A549 (cell line): ENCODE results near the gene CD82. TPM values are rescaled to one million over a fixed set of nuclear protein-coding genes. Genes with fewer than 3 reads are reported as not detected.

Experiments used
- ATAC-seq, 2 experiments: fragments of 200-7000 bp in 1 of 2; fragments of >200 bp in 1 of 2; cut with Nextera tagmentation in 1 of 2; cut with Tn5 transposase in 1 of 2; 3 replicates each; pipeline versions ENCODE4 v1.8.0 to v1.9.1; 2018 to 2020; ENCODE audit warnings: mild to moderate bottlenecking in 1 of 2, moderate library complexity in 1 of 2
- CTCF ChIA-PET: fragments of 300-600 bp; sonication (Branson Sonifier 250); formaldehyde crosslinking; extraction: SDS; loops from one replicate; lab custom pipeline; 2021; ENCODE audit warnings: antibody characterized with exemption, inconsistent platforms; lab: Yijun Ruan, JAX
- POLR2A ChIA-PET: fragments of 350-600 bp; formaldehyde crosslinking; extraction: SDS; loops from one replicate; lab custom pipeline; 2021; ENCODE audit warnings: antibody characterized with exemption, inconsistent platforms; lab: Yijun Ruan, JAX
- DNase-seq, 2 experiments: peaks; one replicate each; pipeline versions ENCODE4 v3.0.0 to v3.0.0-alpha.2; 2011 to 2016; ENCODE audit warnings: low read depth in 1 of 2, low spot score in 1 of 2
- FAIRE-seq: peaks from 2 replicates; lab custom pipeline; 2011; peaks lifted over from hg19 to GRCh38; lab: Jason Lieb, UNC
- H3K27ac ChIP-seq, 2 experiments: fragments of >200 bp; sonication (Bioruptor Twin); formaldehyde crosslinking; 3 replicates each; pipeline ENCODE4 v1.5.1; 2016 to 2017
- H3K4me1 ChIP-seq: fragments of >200 bp; sonication (Bioruptor Twin); formaldehyde crosslinking; 3 replicates; pipeline ENCODE4 v1.6.1; 2016
- H3K4me2 ChIP-seq: fragments of >200 bp; sonication (Bioruptor Twin); formaldehyde crosslinking; 3 replicates; pipeline ENCODE4 v1.6.1; 2016
- H3K4me3 ChIP-seq: fragments of >200 bp; sonication (Bioruptor Twin); formaldehyde crosslinking; 3 replicates; pipeline ENCODE4 v1.5.1; 2016
- H3K9me3 ChIP-seq: fragments of >200 bp; sonication (Bioruptor Twin); formaldehyde crosslinking; 3 replicates; pipeline ENCODE4 v1.6.1; 2016
- ATOH8 ChIP-seq: fragments of 250-450 bp; sonication (Bioruptor Pico); IDR thresholded peaks from 2 replicates; pipeline ENCODE4 v1.5.0; 2020; ENCODE audit warnings: low read depth, mild to moderate bottlenecking, moderate library complexity
- CBX8 ChIP-seq: fragments of 200-600 bp; sonication (generic); IDR thresholded peaks from 2 replicates; pipeline ENCODE4 v1.6.1; 2016
- CHD2 ChIP-seq: fragments of 150-350 bp; IDR thresholded peaks from 2 replicates; pipeline ENCODE4 v1.6.1; 2014; ENCODE audit warnings: low read length; ENCODE audit not compliant: partially characterized antibody
- CHD4 ChIP-seq: fragments of 200-600 bp; sonication (generic); IDR thresholded peaks from 2 replicates; pipeline ENCODE4 v1.6.1; 2016; ENCODE audit warnings: antibody characterized with exemption, mild to moderate bottlenecking, borderline replicate concordance
- CTCF ChIP-seq: fragments of >200 bp; sonication (Bioruptor Twin); formaldehyde crosslinking; IDR thresholded peaks from 3 replicates; pipeline ENCODE4 v1.5.1; 2016
- E2F6 ChIP-seq: IDR thresholded peaks from 2 replicates; pipeline ENCODE4 v1.6.1; 2012; ENCODE audit warnings: low read depth, borderline replicate concordance
- ELK1 ChIP-seq: fragments of 150-350 bp; IDR thresholded peaks from 2 replicates; pipeline ENCODE4 v1.6.1; 2014; ENCODE audit warnings: low read depth, mild to moderate bottlenecking, low read length
- EP300 ChIP-seq, 2 experiments: fragments of >200 bp; sonication (Bioruptor Twin); formaldehyde crosslinking; IDR thresholded peaks; 2 replicates in 1 of 2; 3 replicates in 1 of 2; pipeline ENCODE4 v1.6.1; 2016 to 2017
- ESRRA ChIP-seq: fragments of 150-350 bp; IDR thresholded peaks from 2 replicates; pipeline ENCODE4 v1.6.1; 2014; ENCODE audit warnings: mild to moderate bottlenecking, low read length, borderline replicate concordance
- FOSB ChIP-seq: fragments of 250-450 bp; sonication (Bioruptor Pico); IDR thresholded peaks from 2 replicates; pipeline ENCODE4 v1.5.0; 2020; ENCODE audit warnings: mild to moderate bottlenecking, moderate library complexity
- FOSL2 ChIP-seq, 2 experiments: fragments of 450-650 bp in 1 of 2; fragments of >200 bp in 1 of 2; sonication (Bioruptor Twin) in 1 of 2; formaldehyde crosslinking; IDR thresholded peaks; 2 replicates each; pipeline versions ENCODE4 v1.5.0 to v1.6.1; 2016 to 2020; ENCODE audit warnings: mild to moderate bottlenecking in 1 of 2, moderate library complexity in 1 of 2
- FOXS1 ChIP-seq: fragments of 250-450 bp; sonication (Bioruptor Pico); IDR thresholded peaks from 2 replicates; pipeline ENCODE4 v1.5.0; 2020; ENCODE audit warnings: mild to moderate bottlenecking, moderate library complexity
- HOXA7 ChIP-seq: fragments of 250-450 bp; sonication (Bioruptor Pico); IDR thresholded peaks from 2 replicates; pipeline ENCODE4 v1.5.0; 2020; ENCODE audit warnings: mild to moderate bottlenecking, moderate library complexity
- HOXB5 ChIP-seq: fragments of 250-450 bp; sonication (Bioruptor Pico); IDR thresholded peaks from 2 replicates; pipeline ENCODE4 v1.5.0; 2020; ENCODE audit warnings: mild to moderate bottlenecking, moderate library complexity
- JUN ChIP-seq, 2 experiments: fragments of >200 bp; sonication (Bioruptor Twin); formaldehyde crosslinking; IDR thresholded peaks; 2 replicates in 1 of 2; 3 replicates in 1 of 2; pipeline ENCODE4 v1.6.1; 2016 to 2017
- KDM5A ChIP-seq: fragments of 200-600 bp; sonication (generic); IDR thresholded peaks from 2 replicates; pipeline ENCODE4 v1.6.1; 2016; ENCODE audit warnings: antibody characterized with exemption, mild to moderate bottlenecking
- MAFK ChIP-seq: fragments of 450-650 bp; IDR thresholded peaks from 2 replicates; pipeline ENCODE4 v1.6.1; 2014; ENCODE audit not compliant: partially characterized antibody
- MAX ChIP-seq: IDR thresholded peaks from 2 replicates; pipeline ENCODE4 v1.6.1; 2012
- POLR2AphosphoS2 ChIP-seq: conservative IDR thresholded peaks from 2 replicates; pipeline ENCODE4 v1.6.1; 2012; ENCODE audit warnings: low read length, improper control_type of control experiment, inconsistent platforms
- RAD21 ChIP-seq, 2 experiments: fragments of >200 bp in 1 of 2; sonication (Bioruptor Twin) in 1 of 2; formaldehyde crosslinking in 1 of 2; IDR thresholded peaks in 1 of 2; conservative IDR thresholded peaks in 1 of 2; 2 replicates in 1 of 2; 3 replicates in 1 of 2; pipeline ENCODE4 v1.6.1; 2012 to 2018; ENCODE audit warnings: inconsistent platforms in 1 of 2
- RARB ChIP-seq: fragments of 250-450 bp; sonication (Bioruptor Pico); IDR thresholded peaks from 2 replicates; pipeline ENCODE4 v1.8.0; 2021; ENCODE audit warnings: mild to moderate bottlenecking, moderate library complexity
- SMC3 ChIP-seq: fragments of >200 bp; sonication (Bioruptor Twin); formaldehyde crosslinking; IDR thresholded peaks from 3 replicates; pipeline ENCODE4 v1.6.1; 2018; ENCODE audit warnings: inconsistent platforms
- TFCP2L1 ChIP-seq: fragments of 250-450 bp; sonication (Bioruptor Pico); IDR thresholded peaks from 2 replicates; pipeline ENCODE4 v1.5.0; 2021; ENCODE audit warnings: mild to moderate bottlenecking
- USF2 ChIP-seq: fragments of 450-650 bp; IDR thresholded peaks from 2 replicates; pipeline ENCODE4 v1.6.1; 2014; ENCODE audit warnings: antibody characterized with exemption
- ZC3H11A ChIP-seq: fragments of 450-650 bp; IDR thresholded peaks from 2 replicates; pipeline ENCODE4 v1.6.1; 2014; ENCODE audit warnings: antibody characterized with exemption, mild to moderate bottlenecking
- WGBS: methylation state at CpG from one replicate; pipeline ENCODE4 v1.1.6; 2017; ENCODE audit errors: missing lambda C conversion rate; 5-methylcytosine and 5-hydroxymethylcytosine counted together
- polyA plus RNA-seq, 4 experiments: library from polyadenylated mRNA; depleted of rRNA in 3 of 4; stranded (reverse); fragments of >200 nt; fragmentation: RNase III in 1 of 4; extraction: RNeasy Plus Mini Kit Qiagen cat#74134 plus additional on column Dnase treatment in 1 of 4; gene quantifications; 2 replicates in 3 of 4; 3 replicates in 1 of 4; pipeline ENCODE4 v1.2.3, GENCODE V29; 2011 to 2017

CD82 gene
- polyA plus RNA-seq, 2 of the 4 experiments (the other 2 are of a cell fraction): 2.8 to 3.2 TPM

GRCh38 chr11:44611088-44611487 lies 45.6 kb downstream of the CD82 start:
- 73% methylated on average over 6 of the region's 6 CpGs for WGBS
- no peaks in the 10 kb centered on the region for H3K9me3 ChIP-seq
- FAIRE-seq (no peak), DNase-seq (no peak), ATAC-seq (peak; percentile 51 to 55; a peak in 4 of 6 replicates)
- H3K27ac ChIP-seq: no peak overlapping the region
- H3K4me2 ChIP-seq: no peak overlapping the region
- H3K4me1 ChIP-seq: peaks cover 12% of the 10 kb centered on the region; the same call in 2 of the 3 replicates
- no peak overlapping the region for H3K4me3 ChIP-seq
- CTCF ChIA-PET: interaction anchor here (0.9 to 25.3 kb wide), 10 partner anchors 9 to 501 kb away, joined by 3 to 865 read pairs (median 5); partner anchors contain the start of gene CD82
- POLR2A ChIA-PET: interaction anchor here (0.6 to 1.5 kb wide), 2 partner anchors 46 to 52 kb away, joined by 3 to 8 read pairs; partner anchors contain the start of gene CD82
- TF ChIP-seq CHD4: no peak
- TF ChIP-seq FOSL2 (IDR thresholded peaks at IDR 0.05): no peak
- TF ChIP-seq FOSL2 (CRISPR knock-in tag; IDR thresholded peaks at IDR 0.05): no peak
- TF ChIP-seq RAD21 (conservative IDR thresholded peaks at IDR 0.05 in 1 of 2, IDR thresholded peaks at IDR 0.05 in 1 of 2): no peak
- no peak for TF ChIP-seq HOXB5 (CRISPR knock-in tag)
- TF ChIP-seq FOXS1 (CRISPR knock-in tag): no peak
- TF ChIP-seq CTCF: no peak
- TF ChIP-seq CHD2: no peak
- TF ChIP-seq MAFK: no peak
- no peak for TF ChIP-seq FOSB (CRISPR knock-in tag)
- no peak for TF ChIP-seq E2F6
- TF ChIP-seq RARB: no peak
- no peak for TF ChIP-seq EP300 (IDR thresholded peaks at IDR 0.05)
- no peak for TF ChIP-seq ZC3H11A
- TF ChIP-seq ESRRA: no peak
- TF ChIP-seq ATOH8 (CRISPR knock-in tag): no peak
- no peak for TF ChIP-seq CBX8
- no peak for TF ChIP-seq ELK1
- TF ChIP-seq JUN (IDR thresholded peaks at IDR 0.05): no peak

- FAIRE-seq (no peak), ATAC-seq (no peak), DNase-seq (no peak)
- Histone ChIP-seq H3K27ac (no peak overlapping the region), H3K4me2 (no peak overlapping the region), H3K4me1 (peaks cover 12% of the 10 kb centered on the region; the same call in 2 of the 3 replicates), H3K9me3 (no peaks in the 10 kb centered on the region), H3K4me3 (no peak overlapping the region)
- POLR2A ChIA-PET: interaction anchor here (0.6 to 1.5 kb wide), 2 partner anchors 47 to 343 kb away, joined by 4 to 8 read pairs; partner anchors contain the start of gene CD82
- 64% methylated on average over 7 of the region's 7 CpGs for WGBS
- no peak for TF ChIP-seq ZC3H11A
- TF ChIP-seq TFCP2L1 (CRISPR knock-in tag): no peak
- no peak for TF ChIP-seq SMC3
- no peak for TF ChIP-seq HOXA7 (CRISPR knock-in tag)
- no peak for TF ChIP-seq CBX8
- TF ChIP-seq USF2: no peak
- TF ChIP-seq POLR2AphosphoS2: no peak
- no peak for TF ChIP-seq ELK1
- no peak for TF ChIP-seq CHD4
- no peak for TF ChIP-seq KDM5A
- TF ChIP-seq CTCF: no peak
- TF ChIP-seq MAX: no peak
- CTCF ChIA-PET: interaction anchor here (0.7 to 25.3 kb wide), 10 partner anchors 10 to 501 kb away, joined by 3 to 865 read pairs (median 6); partner anchors contain the start of gene CD82
Measured at GRCh38 chr11:44611687-44612434, 46.4 kb downstream of the CD82 start.
